HG03378 (cell line): ENCODE measurements around the gene USE1.

Source experiments
- ATAC-seq: cut with Tn5 transposase; IDR thresholded peaks from one replicate; pipeline ENCODE4 v1.9.1; 2021; ENCODE audit warnings: mild to moderate bottlenecking, moderate library complexity; ENCODE audit not compliant: unreplicated experiment

USE1 gene

GRCh38 chr19:17256130-17256529 is 41.0 kb downstream of the USE1 start:
- no peak for ATAC-seq

- no peak for ATAC-seq
These were observed 44.1 kb downstream of the USE1 start for GRCh38 chr19:17259118-17259780.

GRCh38 chr19:17259934-17260333 is 44.8 kb downstream of the USE1 start:
- ATAC-seq: no peak

DNA sequence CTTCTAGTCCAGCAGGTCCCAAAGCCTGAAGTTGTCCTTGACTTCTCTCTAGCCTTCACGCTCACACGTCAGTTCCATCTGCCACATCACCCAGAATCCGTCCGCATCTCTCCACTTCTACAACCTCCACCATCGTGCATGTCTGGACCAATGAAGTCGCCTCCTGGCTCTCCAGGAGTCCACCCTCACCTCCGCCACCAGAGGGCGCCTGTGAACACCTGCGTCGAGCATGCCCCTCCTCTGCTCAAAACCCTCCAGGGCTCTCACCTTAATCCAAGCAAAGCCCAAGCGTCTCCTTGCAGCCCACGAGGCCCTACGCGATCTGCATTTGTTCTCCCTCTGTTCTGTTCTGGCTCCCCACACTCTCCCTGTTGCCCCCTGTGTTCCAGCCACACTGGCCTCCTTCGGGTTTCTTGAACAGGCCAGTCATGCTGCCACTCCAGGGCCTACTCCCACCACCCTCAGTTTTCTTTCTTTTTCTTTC is 45.7 kb downstream of the USE1 start:
- ATAC-seq: peak; percentile 60

GRCh38 chr19:17262557-17262956 is 47.4 kb downstream of the USE1 start:
- ATAC-seq: no peak

- no peak for ATAC-seq
These were observed 48.8 kb downstream of the USE1 start for GRCh38 chr19:17263712-17264640.

GRCh38 chr19:17264641-17264979 is 49.5 kb downstream of the USE1 start, which contains the start of gene USHBP1:
Gene USHBP1 (minus strand): TSS chr19:17264745. CDS start chr19:17264299, 446 bp downstream.
- no peak for ATAC-seq

GRCh38 chr19:17266026-17266425 is 50.9 kb downstream of the USE1 start:
- ATAC-seq: no peak

DNA sequence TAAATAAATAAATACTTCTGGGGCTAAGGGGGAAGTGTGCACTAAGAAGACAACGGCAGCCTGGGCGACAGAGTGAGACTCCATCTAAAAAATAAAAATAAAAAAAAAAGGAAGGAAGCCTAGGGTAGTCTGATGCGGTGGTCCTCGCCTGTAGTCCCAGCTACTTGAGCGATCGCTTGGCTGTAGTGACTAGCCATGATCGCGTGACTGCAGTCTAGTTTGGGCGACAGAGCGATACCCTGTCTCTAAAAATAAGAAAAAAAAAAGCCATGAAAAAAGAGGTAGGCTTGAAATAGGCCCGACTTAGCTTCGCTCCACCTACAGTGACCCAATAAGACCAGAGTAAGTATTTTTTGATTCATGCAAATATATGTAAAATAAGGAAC is 51.4 kb downstream of the USE1 start:
- peak; percentile 33 for ATAC-seq

- ATAC-seq: peak; percentile 86
These were observed 52.0 kb downstream of the USE1 start, which contains the start of gene BABAM1 for GRCh38 chr19:17266975-17267788. Gene BABAM1 (plus strand): TSS chr19:17267443. CDS start chr19:17268807, 1,364 bp downstream.

DNA sequence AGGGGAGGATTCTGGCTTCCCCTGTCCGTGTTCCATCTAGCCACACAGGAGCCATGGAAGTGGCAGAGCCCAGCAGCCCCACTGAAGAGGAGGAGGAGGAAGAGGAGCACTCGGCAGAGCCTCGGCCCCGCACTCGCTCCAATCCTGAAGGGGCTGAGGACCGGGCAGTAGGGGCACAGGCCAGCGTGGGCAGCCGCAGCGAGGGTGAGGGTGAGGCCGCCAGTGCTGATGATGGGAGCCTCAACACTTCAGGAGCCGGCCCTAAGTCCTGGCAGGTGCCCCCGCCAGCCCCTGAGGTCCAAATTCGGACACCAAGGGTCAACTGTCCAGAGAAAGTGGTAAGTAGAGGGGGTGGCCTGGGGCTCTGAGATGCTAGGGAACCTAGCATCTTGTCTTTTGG is 53.6 kb downstream of the USE1 start:
- no peak for ATAC-seq
